ENCODE measurements around the gene MYO7B.

GRCh38 chr2:127679680-127680361 is 144.3 kb downstream of the MYO7B start:
- TF ChIP-seq POLR2A (IDR thresholded peaks at IDR 0.05) (no peak), EP300 (IDR thresholded peaks at IDR 0.05) (no peak), CTCF (IDR thresholded peaks at IDR 0.05) (no peak)

All from gastroesophageal sphincter (tissue), 3 donors.